Eye (tissue), 1 donor: Measurements from ENCODE around the gene KCNJ10.

ENCODE experiments used
- DNase-seq: peaks from one replicate; pipeline ENCODE4 v3.0.0-alpha.2; 2015

Gene KCNJ10

DNA sequence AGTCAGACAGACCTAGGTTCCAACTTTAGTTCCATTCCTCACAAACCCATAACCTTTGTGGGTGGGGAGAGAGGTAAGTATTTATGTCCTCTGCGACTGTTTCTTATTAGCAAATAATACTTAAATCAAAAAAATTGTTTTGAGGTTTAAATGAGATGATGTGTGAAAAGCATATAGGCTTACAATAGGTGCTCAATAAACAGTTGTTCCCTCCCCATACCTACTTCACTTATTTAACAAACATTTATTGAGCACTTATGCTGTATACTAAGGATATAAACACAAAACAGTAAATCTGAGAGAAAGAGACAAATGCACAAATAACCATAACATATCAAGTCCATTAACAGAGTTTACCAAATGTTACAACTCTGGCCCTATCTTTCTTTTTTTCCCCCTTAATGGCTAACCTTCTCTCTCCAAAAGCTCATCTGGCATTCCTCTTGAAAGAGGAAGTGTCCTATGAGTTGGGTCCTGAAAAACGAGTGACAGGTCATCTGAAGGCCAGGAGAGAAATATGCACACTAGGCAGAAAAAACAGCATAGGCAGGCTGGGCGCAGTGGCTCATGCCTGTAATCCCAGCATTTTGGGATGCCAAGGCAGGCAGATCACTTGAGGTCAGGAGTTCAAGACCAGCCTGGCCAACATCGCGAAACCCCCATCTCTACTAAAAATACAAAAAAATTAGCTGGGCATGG is 48.4 kb downstream of the KCNJ10 start:
- no peak for DNase-seq

- no peak for DNase-seq
Measured at GRCh38 chr1:160020196-160020595, 49.8 kb downstream of the KCNJ10 start.

DNA sequence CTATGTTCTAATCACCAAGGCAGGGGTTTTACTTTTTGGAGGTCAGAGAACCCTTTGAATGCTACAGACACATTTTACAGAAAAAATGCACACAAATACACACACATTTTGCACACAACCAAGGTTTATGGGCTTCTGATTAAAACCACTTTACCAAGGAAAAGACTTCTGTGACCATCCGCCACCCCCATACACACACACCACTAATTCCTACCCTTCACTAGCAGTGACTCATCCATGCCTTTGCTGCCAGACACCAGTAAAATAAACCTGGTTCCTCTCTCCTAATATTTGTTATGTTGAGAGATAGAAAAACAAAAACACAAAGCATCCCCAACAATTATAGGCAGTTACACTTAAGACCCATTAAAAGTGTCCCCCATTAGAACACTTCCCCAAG is 51.1 kb downstream of the KCNJ10 start:
- no peak for DNase-seq

DNA sequence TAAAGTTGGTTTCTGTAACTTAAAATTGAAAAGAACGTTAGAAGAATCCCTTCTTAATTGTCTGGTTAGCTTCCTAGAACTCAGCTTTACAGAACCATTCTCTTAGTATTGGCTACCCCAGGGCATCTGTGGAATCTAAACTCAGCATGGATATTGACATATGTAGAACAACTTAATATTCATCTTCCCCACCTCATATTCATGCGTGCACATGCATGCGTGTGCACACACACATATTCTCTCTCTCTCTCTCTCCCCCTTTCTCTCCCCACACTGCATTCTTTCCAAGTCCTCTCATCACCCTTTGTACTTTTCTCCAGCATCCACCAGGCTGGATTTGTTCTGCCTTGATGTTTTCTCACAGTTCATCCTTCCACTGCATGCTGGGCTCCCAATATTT is 51.6 kb downstream of the KCNJ10 start:
- DNase-seq, result no peak

DNA sequence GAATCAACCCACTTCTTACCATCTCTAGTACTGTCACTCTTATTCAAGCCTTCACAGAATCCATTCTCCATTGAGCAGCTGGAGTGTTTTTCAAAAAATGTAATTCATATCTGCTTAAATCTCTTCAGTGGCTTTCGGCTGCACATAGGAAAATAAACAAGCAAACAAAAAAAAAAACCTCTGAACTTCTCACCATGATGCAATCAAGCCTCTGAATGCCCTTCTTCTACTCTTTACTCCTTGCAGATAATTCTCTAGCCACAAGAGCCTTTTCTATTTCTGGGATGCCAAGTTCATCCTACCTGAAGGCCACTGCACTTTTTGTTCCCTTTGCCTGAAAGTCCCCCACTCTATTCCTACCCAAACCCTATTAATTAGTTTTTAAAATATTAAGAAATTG is 52.4 kb downstream of the KCNJ10 start:
- no peak for DNase-seq

GRCh38 chr1:160011781-160012180 is 58.2 kb downstream of the KCNJ10 start:
- no peak for DNase-seq

DNA sequence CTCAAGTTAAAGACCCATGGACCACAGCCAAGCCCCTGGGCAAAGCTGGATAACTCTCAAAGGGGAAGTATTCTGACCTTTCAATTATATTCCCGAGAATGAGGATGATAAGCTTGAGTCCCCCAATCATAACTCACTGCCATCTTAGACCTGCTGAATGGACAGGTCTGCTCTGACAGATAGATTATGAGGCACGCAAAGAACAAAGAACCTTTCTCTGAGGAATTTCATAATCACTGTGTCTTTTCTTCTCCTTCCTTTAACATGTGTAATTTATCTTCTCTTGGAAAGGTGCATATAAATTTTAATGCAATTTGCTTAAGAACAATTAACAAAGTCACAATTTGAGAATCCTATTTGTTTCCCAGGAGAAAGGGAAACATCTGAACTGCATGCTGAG is 60.2 kb downstream of the KCNJ10 start:
- no peak for DNase-seq

GRCh38 chr1:160009081-160009480 is 60.9 kb downstream of the KCNJ10 start:
- DNase-seq, result no peak

GRCh38 chr1:160007577-160008200 is 62.3 kb downstream of the KCNJ10 start:
- DNase-seq, result peak; percentile 88

DNA sequence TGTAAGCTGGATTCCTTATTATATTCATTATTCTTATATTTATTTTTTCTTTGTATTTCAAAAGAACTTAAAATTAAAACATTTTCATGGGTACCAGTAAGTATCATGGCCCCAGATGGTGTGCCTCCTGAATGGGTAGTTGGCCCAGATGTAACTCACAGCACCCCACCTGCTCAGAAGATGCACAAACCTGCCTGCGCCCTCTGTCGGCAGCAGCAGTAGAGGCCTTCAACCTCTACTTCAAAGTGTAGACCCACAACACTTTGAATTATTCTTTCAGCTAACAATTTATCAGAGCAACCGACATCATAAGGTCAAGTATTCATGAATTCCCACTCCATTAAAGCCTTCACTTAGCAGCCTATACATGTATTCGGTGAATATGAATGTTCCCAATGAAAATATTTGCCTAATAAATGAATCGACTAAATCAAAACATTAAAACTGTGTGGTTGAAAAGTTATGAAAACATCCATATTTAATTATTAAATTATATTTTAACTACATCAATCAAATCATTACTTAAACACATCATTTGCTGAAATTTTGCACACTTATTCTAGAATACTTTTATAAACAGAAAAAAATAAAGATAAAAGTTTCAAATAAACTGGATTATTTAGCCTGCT is 63.5 kb downstream of the KCNJ10 start:
- peak; percentile 85 for DNase-seq

DNA sequence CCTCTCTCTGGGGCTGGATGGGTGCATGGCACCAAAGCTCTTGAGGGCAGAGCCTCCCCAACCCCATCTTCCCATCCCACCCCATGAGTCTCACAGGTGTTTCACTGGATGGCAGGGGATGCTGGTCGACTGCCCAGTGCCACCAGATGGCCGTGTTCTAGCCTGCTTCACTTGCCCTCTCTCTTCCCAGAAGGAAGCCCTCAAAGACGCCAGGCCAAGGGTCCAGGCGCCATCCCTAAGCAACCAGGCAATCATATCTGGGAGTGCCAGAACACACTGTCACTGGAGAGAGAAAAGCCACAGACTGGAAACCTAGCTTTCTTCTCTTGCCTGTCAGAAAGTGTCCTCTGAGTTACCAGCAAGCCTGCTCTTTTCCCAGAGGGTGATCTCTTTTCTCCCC is 64.9 kb downstream of the KCNJ10 start:
- no peak for DNase-seq

DNA sequence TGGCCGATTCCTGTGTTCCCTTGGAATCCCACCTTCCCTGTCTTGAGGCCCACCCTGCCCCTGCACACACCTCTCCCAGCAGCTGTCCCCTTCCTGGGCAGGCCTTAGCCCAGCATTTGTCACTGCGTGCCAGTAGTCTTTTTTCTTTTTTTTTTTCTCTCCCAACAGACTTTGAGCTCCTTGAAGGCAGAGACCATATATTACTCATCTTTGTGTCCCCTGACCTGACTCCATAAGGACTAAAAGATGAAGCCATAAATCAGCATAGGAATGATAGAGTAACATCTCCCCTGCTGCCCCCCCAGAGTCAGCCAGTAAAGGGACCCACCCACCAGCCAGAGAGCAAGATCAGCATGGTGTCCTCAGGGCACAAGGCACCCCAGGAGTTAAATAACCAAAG is 65.5 kb downstream of the KCNJ10 start:
- DNase-seq, result no peak

DNA sequence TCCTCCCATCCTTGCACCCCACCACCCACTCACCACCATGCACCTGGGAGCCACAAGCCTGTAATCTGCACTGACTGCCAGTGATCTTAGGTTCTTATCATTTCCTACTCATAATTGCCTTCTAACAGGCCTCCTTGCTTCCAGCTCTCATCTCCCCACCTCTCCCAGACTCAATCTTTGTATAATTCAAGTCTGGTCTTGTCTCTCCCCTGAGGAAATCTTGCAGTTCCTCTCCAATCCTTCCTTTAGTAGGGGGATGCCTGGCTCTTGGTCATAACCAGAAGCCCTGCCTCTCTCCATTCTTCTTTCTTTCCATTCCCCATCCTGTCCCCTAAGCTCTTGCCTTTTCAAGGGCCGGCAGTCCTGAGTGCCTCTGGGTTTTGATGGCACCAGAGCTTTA is 66.0 kb downstream of the KCNJ10 start:
- no peak for DNase-seq

GRCh38 chr1:160001440-160001839 is 68.5 kb downstream of the KCNJ10 start:
- no peak for DNase-seq

GRCh38 chr1:159999204-159999603 is 70.8 kb downstream of the KCNJ10 start:
- no peak for DNase-seq

DNA sequence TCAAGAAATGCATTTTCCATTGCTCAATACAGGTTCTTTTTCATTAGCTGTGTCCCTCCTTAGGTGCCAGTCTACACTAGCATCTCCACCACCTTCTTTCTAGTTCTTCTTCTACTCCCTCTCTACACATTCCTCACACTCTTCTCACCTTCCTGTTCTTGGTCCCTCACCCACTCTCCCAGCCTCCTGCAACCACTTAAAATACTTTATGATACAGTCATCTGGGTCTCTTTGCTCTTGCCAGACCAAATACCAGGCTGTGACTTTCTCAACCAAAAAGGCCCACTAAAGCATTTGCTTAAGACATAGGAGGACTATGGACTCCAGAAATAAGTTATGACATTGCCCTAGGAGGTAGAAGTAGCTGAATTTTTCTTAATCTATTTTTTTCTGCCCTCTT is 73.3 kb downstream of the KCNJ10 start:
- DNase-seq, result no peak

DNA sequence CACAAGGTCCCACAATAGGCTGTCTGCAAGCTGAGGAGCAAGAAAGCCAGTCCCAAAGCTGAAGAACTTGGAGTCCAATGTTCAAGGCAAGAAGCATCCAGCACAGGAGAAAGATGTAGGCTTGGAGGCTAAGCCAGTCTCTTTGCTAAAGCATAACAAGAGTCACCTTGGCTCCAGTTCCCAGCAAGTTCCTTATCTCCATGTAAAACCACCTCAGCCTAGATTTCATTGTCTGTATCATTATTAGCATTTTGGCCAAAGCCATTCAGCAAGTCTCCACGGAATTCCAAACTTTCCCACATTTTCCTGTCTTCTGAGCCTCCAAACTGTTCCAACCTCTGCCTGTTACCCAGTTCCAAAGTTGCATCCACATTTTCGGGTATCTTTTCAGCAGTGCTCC is 75.1 kb downstream of the KCNJ10 start:
- DNase-seq, result no peak

DNA sequence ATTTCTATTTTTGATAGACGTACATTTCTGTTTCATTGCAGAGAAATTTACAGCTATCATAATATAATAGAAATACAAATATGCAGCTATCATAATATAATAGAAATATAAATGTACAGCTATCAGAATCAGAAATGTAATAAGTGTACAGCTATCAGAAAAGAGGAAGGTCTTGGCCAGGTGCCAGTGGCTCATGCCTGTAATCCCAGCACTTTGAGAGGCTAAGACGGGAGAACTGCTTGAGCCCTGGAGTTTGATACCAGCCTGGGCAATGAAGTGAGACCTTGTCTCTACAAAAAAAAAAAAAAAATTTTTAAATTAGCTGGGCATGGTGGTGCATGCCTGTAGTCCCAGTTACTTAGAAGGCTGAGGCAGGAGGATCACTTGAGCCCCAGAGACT is 76.0 kb downstream of the KCNJ10 start:
- DNase-seq, result no peak

DNA sequence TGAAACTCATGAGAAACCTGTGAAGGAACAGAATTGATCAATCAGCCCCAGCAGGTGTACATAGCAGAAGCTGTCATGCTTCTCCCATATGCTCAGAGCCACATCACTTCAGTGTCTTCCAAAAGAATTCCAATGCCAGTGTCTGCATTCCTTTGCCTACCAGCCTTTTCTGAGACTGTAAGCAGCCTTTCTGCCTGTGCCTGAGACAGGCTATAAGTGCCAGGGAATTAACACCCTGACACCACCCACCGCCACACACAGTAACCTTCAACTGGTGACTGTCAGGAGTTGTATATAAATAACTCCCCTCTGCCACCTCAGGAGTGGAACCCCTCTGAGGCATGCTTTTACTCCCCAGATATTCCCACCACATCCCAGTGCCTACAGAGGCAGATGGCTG is 77.8 kb downstream of the KCNJ10 start:
- no peak for DNase-seq

- no peak for DNase-seq
Measured at GRCh38 chr1:159991513-159991912, 78.4 kb downstream of the KCNJ10 start.

- no peak for DNase-seq
Measured at GRCh38 chr1:159990005-159990404, 80.0 kb downstream of the KCNJ10 start.

- DNase-seq, result no peak
Measured at GRCh38 chr1:159989581-159989980, 80.4 kb downstream of the KCNJ10 start.

DNA sequence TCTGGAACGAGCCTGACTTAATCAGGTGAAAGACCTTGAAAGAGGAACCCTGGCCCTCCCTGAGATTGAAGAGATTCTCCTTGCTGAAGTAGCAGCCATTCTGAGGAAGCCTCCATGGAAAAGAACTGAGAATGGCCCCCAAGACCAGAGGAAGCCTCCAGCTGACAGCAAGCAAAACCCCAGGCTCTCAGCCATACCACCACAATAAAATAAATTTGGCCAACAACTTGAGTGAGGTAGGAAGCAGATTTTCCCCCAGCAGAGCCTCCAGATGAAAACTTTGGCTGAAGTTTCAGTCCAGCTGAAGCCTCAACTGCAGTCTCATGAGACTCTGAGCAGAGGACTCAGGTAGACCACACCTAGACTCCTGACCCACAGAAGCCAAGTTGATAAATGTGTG is 82.0 kb downstream of the KCNJ10 start:
- no peak for DNase-seq

DNA sequence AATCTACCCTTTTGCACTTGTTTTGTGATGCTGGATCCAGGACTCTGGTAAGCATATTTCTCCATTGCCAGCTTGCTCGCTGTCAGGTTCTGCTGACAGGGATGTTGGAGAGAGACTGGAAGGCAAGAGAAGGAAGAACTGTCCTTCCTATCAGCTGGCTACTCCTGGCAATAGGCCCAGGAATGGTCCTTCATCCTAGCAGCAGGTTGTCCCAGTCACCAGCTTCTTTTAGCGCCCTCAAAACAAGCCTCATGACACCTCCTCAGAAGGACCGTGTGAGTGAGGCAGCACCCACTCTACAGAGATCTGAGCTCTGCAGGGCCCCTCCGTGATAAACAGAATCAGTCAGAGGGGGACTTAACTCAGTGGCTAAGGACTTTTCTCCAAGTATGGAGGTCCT is 82.8 kb downstream of the KCNJ10 start:
- DNase-seq, result no peak

DNA sequence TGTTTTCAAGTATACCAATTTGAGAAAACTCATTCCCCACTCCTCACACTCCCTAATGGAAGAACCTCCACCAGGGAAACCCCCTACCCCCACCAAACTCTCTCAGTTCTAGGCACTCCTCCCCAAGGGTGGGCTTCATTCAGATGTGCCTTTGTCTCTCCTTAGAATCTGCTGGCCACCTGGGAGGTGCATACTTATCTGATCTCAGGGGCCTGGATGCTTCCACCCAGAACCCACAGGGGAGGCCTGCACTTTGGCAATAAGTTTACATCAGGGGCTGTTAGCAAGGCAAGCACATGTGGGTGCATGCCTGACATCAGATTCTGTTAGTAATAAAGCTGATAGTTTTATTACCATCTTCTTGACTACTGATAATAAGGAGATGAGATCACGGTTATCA is 83.4 kb downstream of the KCNJ10 start:
- DNase-seq, result no peak
